IMR-90 (cell line): ENCODE data around the gene XRN2. TPM values are rescaled to one million over a fixed set of nuclear protein-coding genes. Genes with fewer than 3 reads are reported as not detected.

Experiments
- ATAC-seq: fragments of 200-7000 bp; cut with Tn5 transposase; 2 replicates; pipeline ENCODE4 v1.9.1; 2020; ENCODE audit warnings: low read depth, mild to moderate bottlenecking, moderate library complexity
- BruUV-seq: library from RNA; stranded (reverse); fragments of 400-500 nt; replicated peaks from 2 replicates; lab custom pipeline; 2021; lab: Mats Ljungman, UMichigan
- CTCF ChIA-PET: fragments of 300-600 bp; formaldehyde crosslinking; extraction: SDS; loops from one replicate; lab custom pipeline; 2021; ENCODE audit warnings: antibody characterized with exemption; lab: Yijun Ruan, JAX
- POLR2A ChIA-PET: fragments of 300-600 bp; sonication (Branson Sonifier 250); formaldehyde crosslinking; loops from one replicate; lab custom pipeline; 2022; ENCODE audit warnings: antibody characterized with exemption; ENCODE audit not compliant: unreplicated experiment; lab: Charles Lee
- DNase-seq: peaks from one replicate; pipeline ENCODE4 v3.0.0; 2013
- H2AFZ ChIP-seq: replicated peaks from 2 replicates; pipeline ENCODE3; 2013; ENCODE audit warnings: low read length, mild to moderate bottlenecking; ENCODE audit not compliant: poor library complexity
- H2AK5ac ChIP-seq: 2 replicates; pipeline ENCODE4 v1.6.1; 2013; ENCODE audit warnings: low read depth, low read length, inconsistent platforms
- H2AK9ac ChIP-seq: replicated peaks from 2 replicates; pipeline ENCODE3; 2013; ENCODE audit warnings: mild to moderate bottlenecking, low read depth, low read length, moderate library complexity; ENCODE audit not compliant: poor library complexity
- H2BK120ac ChIP-seq: 2 replicates; pipeline ENCODE4 v1.6.1; 2013; ENCODE audit warnings: low read depth, low read length, inconsistent platforms
- H2BK15ac ChIP-seq: 3 replicates; pipeline ENCODE4 v1.6.1; 2013; ENCODE audit warnings: low read depth, low read length, inconsistent platforms
- H2BK20ac ChIP-seq: 2 replicates; pipeline ENCODE4 v1.6.1; 2013; ENCODE audit warnings: low read depth, mild to moderate bottlenecking, inconsistent platforms, low read length, moderate library complexity
- H2BK5ac ChIP-seq: 2 replicates; pipeline ENCODE4 v1.6.1; 2013; ENCODE audit warnings: mild to moderate bottlenecking, low read depth, low read length, inconsistent platforms; ENCODE audit not compliant: poor library complexity, severe bottlenecking
- H3K14ac ChIP-seq: replicated peaks from 2 replicates; pipeline ENCODE4 v1.6.1; 2013; ENCODE audit warnings: low read depth, low read length, inconsistent platforms
- H3K18ac ChIP-seq: 2 replicates; pipeline ENCODE4 v1.6.1; 2013; ENCODE audit warnings: low read depth, low read length, control low read depth
- H3K23ac ChIP-seq: 2 replicates; pipeline ENCODE4 v1.6.1; 2013; ENCODE audit warnings: low read depth, low read length, inconsistent platforms
- H3K27ac ChIP-seq: 2 replicates; pipeline ENCODE4 v1.5.1; 2013; ENCODE audit warnings: mild to moderate bottlenecking, control low read depth, low read length; ENCODE audit not compliant: insufficient read depth
- H3K27me3 ChIP-seq: 2 replicates; pipeline ENCODE4 v1.6.1; 2013; ENCODE audit warnings: low read length; ENCODE audit not compliant: control insufficient read depth, insufficient read depth
- H3K36me3 ChIP-seq: 2 replicates; pipeline ENCODE4 v1.6.1; 2013; ENCODE audit warnings: low read length, mixed read lengths; ENCODE audit not compliant: control insufficient read depth, insufficient read depth
- H3K4ac ChIP-seq: 2 replicates; pipeline ENCODE4 v1.6.1; 2013; ENCODE audit warnings: low read depth, low read length, inconsistent platforms
- H3K4me1 ChIP-seq: 2 replicates; pipeline ENCODE4 v1.6.1; 2013; ENCODE audit warnings: low read length, mixed read lengths; ENCODE audit not compliant: control insufficient read depth, insufficient read depth
- H3K4me2 ChIP-seq: 2 replicates; pipeline ENCODE4 v1.6.1; 2013; ENCODE audit warnings: low read depth, mild to moderate bottlenecking, control low read depth, low read length, moderate library complexity
- H3K4me3 ChIP-seq: 2 replicates; pipeline ENCODE4 v1.5.1; 2013; ENCODE audit warnings: low read depth, mild to moderate bottlenecking, control low read depth, low read length, moderate library complexity; ENCODE audit not compliant: insufficient read depth
- H3K56ac ChIP-seq: 2 replicates; pipeline ENCODE4 v1.6.1; 2013; ENCODE audit warnings: low read length, inconsistent platforms; ENCODE audit not compliant: insufficient read depth; ENCODE audit errors: extremely low read depth
- H3K79me1 ChIP-seq, 2 experiments: 2 replicates each; pipeline ENCODE4 v1.6.1; 2013; ENCODE audit warnings: low read length in 2 of 2, inconsistent platforms in 1 of 2, low read depth in 1 of 2
- H3K9ac ChIP-seq: 2 replicates; pipeline ENCODE4 v1.6.1; 2013; ENCODE audit warnings: low read depth, low read length, control low read depth
- H3K9me1 ChIP-seq: 2 replicates; pipeline ENCODE4 v1.6.1; 2013; ENCODE audit warnings: low read length, inconsistent platforms; ENCODE audit not compliant: insufficient read depth
- H3K9me3 ChIP-seq: 2 replicates; pipeline ENCODE4 v1.6.1; 2013; ENCODE audit warnings: low read length; ENCODE audit not compliant: control insufficient read depth, insufficient read depth
- H4K20me1 ChIP-seq: 2 replicates; pipeline ENCODE4 v1.6.1; 2013; ENCODE audit warnings: low read length, inconsistent platforms; ENCODE audit not compliant: insufficient read depth
- H4K5ac ChIP-seq: 2 replicates; pipeline ENCODE4 v1.6.1; 2013; ENCODE audit warnings: mild to moderate bottlenecking, low read depth, low read length, control low read depth
- H4K8ac ChIP-seq, 2 experiments: 2 replicates each; pipeline ENCODE4 v1.6.1; 2013; ENCODE audit warnings: low read depth in 2 of 2, low read length in 2 of 2, control low read depth in 1 of 2, inconsistent platforms in 1 of 2
- H4K91ac ChIP-seq: 2 replicates; pipeline ENCODE4 v1.6.1; 2013; ENCODE audit warnings: low read depth, low read length, inconsistent platforms; ENCODE audit not compliant: insufficient read depth
- BHLHE40 ChIP-seq: fragments of 150-350 bp; IDR thresholded peaks from 2 replicates; pipeline ENCODE4 v1.6.1; 2016; ENCODE audit warnings: mild to moderate bottlenecking, low read depth, low read length
- CEBPB ChIP-seq: IDR thresholded peaks from 2 replicates; pipeline ENCODE4 v1.6.1; 2012; ENCODE audit warnings: low read depth, low read length, improper control_type of control experiment
- CHD1 ChIP-seq: IDR thresholded peaks from 2 replicates; pipeline ENCODE4 v1.6.1; 2012; ENCODE audit warnings: low read depth, low read length, improper control_type of control experiment
- FOS ChIP-seq: fragments of 150-350 bp; IDR thresholded peaks from 2 replicates; pipeline ENCODE4 v1.6.1; 2016; ENCODE audit warnings: low read depth, low read length
- MAFK ChIP-seq: IDR thresholded peaks from 2 replicates; pipeline ENCODE4 v1.6.1; 2012; ENCODE audit warnings: low read depth, low read length, improper control_type of control experiment
- NFE2L2 ChIP-seq: fragments of 150-350 bp; IDR thresholded peaks from 2 replicates; pipeline ENCODE4 v1.6.1; 2016; ENCODE audit warnings: low read depth, mild to moderate bottlenecking, low read length
- POLR2A ChIP-seq: IDR thresholded peaks from 2 replicates; pipeline ENCODE4 v1.6.1; 2012; ENCODE audit warnings: mild to moderate bottlenecking, low read depth, low read length
- RCOR1 ChIP-seq: IDR thresholded peaks from 2 replicates; pipeline ENCODE4 v1.6.1; 2012; ENCODE audit warnings: mild to moderate bottlenecking, low read length, improper control_type of control experiment; ENCODE audit not compliant: insufficient replicate concordance
- RFX5 ChIP-seq: IDR thresholded peaks from 2 replicates; pipeline ENCODE4 v1.8.0; 2012; ENCODE audit warnings: low read depth, mild to moderate bottlenecking, low read length, moderate library complexity
- SMC3 ChIP-seq: fragments of 150-350 bp; IDR thresholded peaks from 2 replicates; pipeline ENCODE4 v1.6.1; 2016; ENCODE audit warnings: low read depth, mild to moderate bottlenecking, antibody characterized with exemption, low read length, moderate library complexity
- dilution Hi-C: fragments of 300-500 bp; cut with HindIII; formaldehyde crosslinking; loops from one replicate; pipeline ENCODE4 v1.14.3; 2018; ENCODE audit warnings: low sequenced_read_pairs; ENCODE audit not compliant: unreplicated experiment
- in situ Hi-C: fragments of 300-500 bp; cut with MboI; formaldehyde crosslinking; loops from 3 replicates; pipeline ENCODE4 v1.14.3; 2019; ENCODE audit warnings: low sequenced_read_pairs, inconsistent platforms, mixed read lengths
- intact Hi-C: fragments of 100-400 bp; cut with micrococcal nuclease; formaldehyde crosslinking; loops from 2 replicates; pipeline ENCODE4 v1.10.0; 2022
- polyA plus RNA-seq, 3 experiments: library from polyadenylated mRNA; depleted of rRNA; stranded (reverse); fragments of >200 nt; gene quantifications; 2 replicates each; pipeline ENCODE4 v1.2.3, GENCODE V29; 2012; ENCODE audit warnings: low replicate concordance in 1 of 3
- total RNA-seq: library from RNA; depleted of rRNA; stranded (reverse); fragments of >200 nt; gene quantifications from 2 replicates; pipeline ENCODE4 v1.2.3, GENCODE V29; 2012
- TF ChIP-seq, protein P1 (sequence below): fragments of 150-350 bp; IDR thresholded peaks from 2 replicates; pipeline ENCODE4 v1.6.1; 2016; ENCODE audit warnings: low read depth, mild to moderate bottlenecking, low read length, moderate library complexity, borderline replicate concordance

The XRN2 gene
- total and polyA plus RNA-seq, 2 of the 4 experiments (the other 2 are of a cell fraction): 58.1 to 70.8 TPM

- Histone ChIP-seq H3K9ac (no peak overlapping the region), H3K18ac (no peak overlapping the region), H2BK120ac (no peak overlapping the region), H2BK15ac (no peak overlapping the region), H3K9me1 (no peaks in the 10 kb centered on the region), H4K20me1 (no peaks in the 10 kb centered on the region), H3K27ac (no peak overlapping the region), H2AK9ac (no peak overlapping the region), H4K8ac (no peak overlapping the region), H2AK5ac (no peak overlapping the region), H3K4me3 (no peak overlapping the region), H3K79me1 (no peaks in the 10 kb centered on the region; a peak in 1 of 4 replicates), H3K56ac (no peak overlapping the region), H2BK20ac (no peak overlapping the region), H4K5ac (no peak overlapping the region), H3K36me3 (peaks cover 9% of the 10 kb centered on the region), H3K9me3 (peaks cover 2% of the 10 kb centered on the region; the same call in 1 of the 2 replicates), H3K14ac (no peak overlapping the region), H2BK5ac (no peak overlapping the region), H2AFZ (no peak overlapping the region), H3K23ac (no peak overlapping the region), H3K4me2 (no peak overlapping the region), H4K91ac (no peak overlapping the region), H3K4ac (no peak overlapping the region), H3K4me1 (peaks cover 2% of the 10 kb centered on the region; the same call in 1 of the 2 replicates), H3K27me3 (peaks cover 15% of the 10 kb centered on the region)
- in situ Hi-C loops: no loop called here
- dilution Hi-C loops: no loop called here
- ChIA-PET CTCF (no interaction called here), POLR2A (no interaction called here)
- BruUV-seq: no TSS peak
- DNase-seq (no peak), ATAC-seq (no peak)
- intact Hi-C loops: loop anchor here (5.0 kb wide), 1 partner anchor 85 kb away; the partner anchor contains the start of gene XRN2
- TF ChIP-seq FOS: no peak
- TF ChIP-seq POLR2A: no peak
- no peak for TF ChIP-seq MAFK
- TF ChIP-seq CEBPB: no peak
- TF ChIP-seq RCOR1: no peak
- no peak for TF ChIP-seq SMC3
- no peak for TF ChIP-seq BHLHE40
- TF ChIP-seq, protein P1, sequence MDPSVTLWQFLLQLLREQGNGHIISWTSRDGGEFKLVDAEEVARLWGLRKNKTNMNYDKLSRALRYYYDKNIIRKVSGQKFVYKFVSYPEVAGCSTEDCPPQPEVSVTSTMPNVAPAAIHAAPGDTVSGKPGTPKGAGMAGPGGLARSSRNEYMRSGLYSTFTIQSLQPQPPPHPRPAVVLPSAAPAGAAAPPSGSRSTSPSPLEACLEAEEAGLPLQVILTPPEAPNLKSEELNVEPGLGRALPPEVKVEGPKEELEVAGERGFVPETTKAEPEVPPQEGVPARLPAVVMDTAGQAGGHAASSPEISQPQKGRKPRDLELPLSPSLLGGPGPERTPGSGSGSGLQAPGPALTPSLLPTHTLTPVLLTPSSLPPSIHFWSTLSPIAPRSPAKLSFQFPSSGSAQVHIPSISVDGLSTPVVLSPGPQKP: no peak
- no peak for TF ChIP-seq RFX5
- no peak for TF ChIP-seq NFE2L2
- TF ChIP-seq CHD1: no peak
Measured at GRCh38 chr20:21387528-21387927, 84.4 kb downstream of the XRN2 start.
